Heart left ventricle (tissue), 16 donors: ENCODE data around the gene LVRN. TPM values are rescaled to one million over a fixed set of nuclear protein-coding genes. Genes with fewer than 3 reads are reported as not detected.

Experiments used
- ATAC-seq, 4 donors: fragments of 200-7000 bp; cut with Tn5 transposase; one replicate each; pipeline ENCODE4 v1.9.1; 2020 to 2022; ENCODE audit warnings: moderate library complexity in 4 of 4, mild to moderate bottlenecking in 3 of 4, moderate number of reproducible peaks in 1 of 4
- DNase-seq, 5 donors: peaks; one replicate each; pipeline ENCODE4 v3.0.0-alpha.2; 2020
- H3K27ac ChIP-seq, 12 donors: fragments of 200-600 bp; sonication (generic) in 4 of 12; one replicate each; pipeline versions ENCODE4 v1.5.0 to v1.8.0; 2016 to 2022; ENCODE audit warnings: mild to moderate bottlenecking in 2 of 12
- H3K27me3 ChIP-seq, 9 donors: fragments of 200-600 bp; sonication (generic) in 2 of 9; one replicate each; pipeline versions ENCODE4 v1.5.1 to v1.8.0; 2016 to 2022; ENCODE audit warnings: mild to moderate bottlenecking in 3 of 9
- H3K36me3 ChIP-seq, 9 donors: fragments of 200-600 bp; sonication (generic) in 2 of 9; one replicate each; pipeline versions ENCODE4 v1.5.0 to v1.8.0; 2018 to 2022; ENCODE audit warnings: mild to moderate bottlenecking in 2 of 9
- H3K4me1 ChIP-seq, 12 donors: fragments of 200-600 bp; sonication (generic) in 4 of 12; one replicate each; pipeline versions ENCODE4 v1.5.0 to v1.8.0; 2016 to 2022; ENCODE audit warnings: mild to moderate bottlenecking in 3 of 12
- H3K4me3 ChIP-seq, 12 donors: fragments of 200-600 bp; sonication (generic) in 4 of 12; one replicate each; pipeline versions ENCODE4 v1.5.0 to v1.8.0; 2017 to 2022; ENCODE audit warnings: mild to moderate bottlenecking in 9 of 12, moderate library complexity in 4 of 12
- H3K9me3 ChIP-seq, 12 donors: fragments of 200-600 bp; sonication (generic) in 4 of 12; one replicate each; pipeline versions ENCODE4 v1.5.0 to v1.8.0; 2016 to 2022; ENCODE audit warnings: mild to moderate bottlenecking in 1 of 12
- CTCF ChIP-seq, 12 donors: fragments of 200-600 bp; sonication (generic) in 4 of 12; IDR thresholded peaks; one replicate each; pipeline versions ENCODE4 v1.5.0 to v1.8.0; 2018 to 2022; ENCODE audit warnings: antibody characterized with exemption in 12 of 12, mild to moderate bottlenecking in 5 of 12
- POLR2A ChIP-seq, 2 donors: fragments of 450-650 bp; IDR thresholded peaks; one replicate each; pipeline ENCODE4 v1.6.1; 2017; ENCODE audit warnings: antibody characterized with exemption in 2 of 2, mild to moderate bottlenecking in 2 of 2, moderate library complexity in 2 of 2
- WGBS, 4 donors: extraction: QIAGEN DNeasy Blood & Tissue Kit in 2 of 4; methylation state at CpG; one replicate each; pipeline versions ENCODE4 v1.1.5 to v1.1.7; 2013 to 2018; 5-methylcytosine and 5-hydroxymethylcytosine counted together
- intact Hi-C, 10 donors: fragments of 100-400 bp; cut with DNase I; formaldehyde crosslinking; loops; one replicate each; pipeline versions ENCODE4 v1.11.1 to v1.14.2; 2022
- polyA plus RNA-seq, 2 donors: library from polyadenylated mRNA; stranded (reverse); fragments of 200-250 nt; gene quantifications; one replicate each; pipeline ENCODE4 v1.2.3, GENCODE V29; 2013
- total RNA-seq, 9 donors: library from RNA; depleted of rRNA in 2 of 9; stranded (reverse); fragments of >200 nt in 2 of 9; fragmentation: NEBNext Ultra II Directional in 3 of 9; extraction: Animal tissue kit (Norgen Biotek cat#: 25700) in 3 of 9; gene quantifications; one replicate each; pipeline versions ENCODE4 v1.1.0 to v1.2.4, GENCODE V29; 2016 to 2023
- donor health status: ischemic (EF 13 %, LVEDD 7.1; RV severe dilation, severe dysfunction).
- donor health status: healthy with polysubstance abuse.
- donor health status: DM: no; HTN: yes; CAD: no.
- donor health status: DM: no; HTN: no; CAD: no.
- donor health status: ischemic (EF 25% LVEDD 6.9; RV normal size, moderate dysfunction).
- donor health status: ischemic (EF 25% LVEDD 5.7; RV mildly dilated, moderate dysfunction).
- donor health status: healthy.
- donor health status: DM: yes; HTN: yes; CAD: no.
- donor health status: ischemic (EF 35%, LVEDD 5.7; RV mildly dilated, moderate dysfunction).
- donor health status: nonischemic (EF 11% LVEDD 7.7; RV severe dilation, severe dysfunction).
- donor health status: DM: yes; HTN: yes; CAD: no.
- donor health status: PGD.
- donor health status: ischemic (EF 29% LVEDD 5.4; RV normal size, mild dysfunction).
- donor health status: nonischemic (EF 23%, LVEDD 6.1; RV moderate dilation, normal function).

LVRN gene
- total and polyA plus RNA-seq, 11 donors: 0.13 to 2.1 (median 0.38) TPM; not detected in 3

DNA sequence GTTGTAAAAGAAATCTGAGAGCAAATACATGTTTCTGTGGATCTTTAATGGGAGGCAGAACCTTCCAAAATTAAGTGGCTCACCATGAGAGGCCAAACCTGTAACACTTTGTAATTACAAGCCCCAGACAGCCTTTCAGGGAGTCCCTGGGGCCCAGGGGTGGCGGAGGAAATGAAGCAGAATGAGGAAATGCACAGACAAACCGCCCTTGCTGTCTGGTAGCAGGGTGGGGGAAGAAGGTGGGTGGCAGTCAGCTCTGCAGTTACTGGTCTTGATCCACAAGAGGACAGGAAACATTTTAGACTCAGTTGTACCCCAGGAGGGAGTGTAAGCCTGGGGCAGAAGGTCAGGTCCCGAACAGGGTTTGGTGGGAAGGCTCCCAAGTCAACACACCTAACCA, 76.5 kb downstream of the LVRN start:
- no peak overlapping the region for H3K4me3 ChIP-seq
- peaks cover 0 to 5% (median 0%) of the 10 kb centered on the region in 9 donors for H3K27me3 ChIP-seq
- ATAC-seq: no peak
- DNase-seq: no peak
- peaks cover 0 to 3% (median 0%) of the 10 kb centered on the region in 12 donors for H3K4me1 ChIP-seq
- intact Hi-C loops: loop anchor here in 1 of 10 donors (10.0 kb wide), 1 partner anchor 144 kb away; no protein-coding TSS in a partner anchor
- no peak overlapping the region for H3K27ac ChIP-seq
- no peaks in the 10 kb centered on the region for H3K36me3 ChIP-seq
- TF ChIP-seq CTCF (IDR thresholded peaks at IDR 0.05) (no peak), POLR2A (IDR thresholded peaks at IDR 0.05) (no peak)
- 52 to 69% (median 62%) methylated on average over 3 of the region's 3 CpGs for WGBS, 4 donors
- H3K9me3 ChIP-seq: no peaks in the 10 kb centered on the region

DNA sequence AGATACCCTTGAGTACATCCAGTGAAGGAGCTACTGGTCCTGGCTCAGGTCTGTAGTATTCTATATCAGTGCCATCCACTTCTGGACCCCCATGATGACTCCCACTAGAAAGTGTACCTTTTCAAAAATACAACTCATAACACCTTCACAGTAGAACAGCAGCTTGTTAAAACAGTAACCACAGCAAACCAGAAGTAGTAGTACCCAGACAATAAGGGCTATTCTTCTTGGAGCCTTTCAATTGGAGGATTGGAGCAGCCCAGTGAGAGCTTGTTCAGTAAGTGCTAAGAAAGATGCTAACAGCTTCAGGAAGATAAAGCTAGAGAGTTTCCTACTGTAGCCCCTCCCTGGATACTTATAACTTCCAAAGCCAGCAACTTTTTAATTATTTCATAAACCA, 80.1 kb downstream of the LVRN start:
- Histone ChIP-seq H3K9me3 (no peaks in the 10 kb centered on the region), H3K27ac (no peak overlapping the region), H3K4me1 (peaks cover 0 to 3% (median 0%) of the 10 kb centered on the region in 12 donors), H3K36me3 (no peaks in the 10 kb centered on the region), H3K4me3 (no peak overlapping the region), H3K27me3 (peaks cover 0 to 5% (median 0%) of the 10 kb centered on the region in 9 donors)
- no peak for DNase-seq
- no peak for ATAC-seq
- no peak for TF ChIP-seq CTCF (IDR thresholded peaks at IDR 0.05)
- no peak for TF ChIP-seq POLR2A (IDR thresholded peaks at IDR 0.05)
- intact Hi-C loops: no loop called here

- ATAC-seq (no peak), DNase-seq (no peak)
- 72 to 80% (median 77%) methylated on average over 3 of the region's 3 CpGs for WGBS, 4 donors
- H3K27ac ChIP-seq: no peak overlapping the region
- H3K4me3 ChIP-seq: no peak overlapping the region
- H3K4me1 ChIP-seq: no peaks in the 10 kb centered on the region
- H3K9me3 ChIP-seq: no peaks in the 10 kb centered on the region
- TF ChIP-seq POLR2A (IDR thresholded peaks at IDR 0.05) (no peak), CTCF (IDR thresholded peaks at IDR 0.05) (no peak)
- H3K36me3 ChIP-seq: no peaks in the 10 kb centered on the region
- peaks cover 0 to 4% (median 0%) of the 10 kb centered on the region in 9 donors for H3K27me3 ChIP-seq
- intact Hi-C loops: no loop called here
Observed at GRCh38 chr5:116044073-116044472, 81.8 kb downstream of the LVRN start.

DNA sequence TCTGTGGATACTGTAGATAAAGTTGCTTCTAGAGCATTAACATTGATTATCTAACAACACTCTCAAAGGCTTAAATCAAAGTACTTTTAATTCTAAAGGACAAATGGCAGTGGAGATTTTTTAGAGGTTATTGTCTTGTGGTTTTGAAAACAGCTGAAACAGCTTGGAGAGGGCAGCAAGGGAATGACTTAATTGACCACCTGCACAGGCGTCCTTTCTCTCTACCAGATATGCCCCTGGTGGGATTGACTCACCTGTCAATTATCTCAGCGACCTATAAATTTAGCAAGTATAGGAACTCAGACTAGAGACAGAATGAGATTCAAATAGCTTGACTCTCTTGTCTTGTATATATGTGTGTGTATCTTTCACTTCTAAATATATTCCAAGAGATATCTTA, 83.5 kb downstream of the LVRN start:
- Histone ChIP-seq H3K27me3 (peaks cover 0 to 8% (median 0%) of the 10 kb centered on the region in 9 donors), H3K4me3 (no peak overlapping the region), H3K9me3 (no peaks in the 10 kb centered on the region), H3K36me3 (no peaks in the 10 kb centered on the region), H3K4me1 (no peaks in the 10 kb centered on the region), H3K27ac (no peak overlapping the region)
- no peak for TF ChIP-seq CTCF (IDR thresholded peaks at IDR 0.05)
- 67 to 84% (median 75%) methylated on average over 2 of the region's 2 CpGs for whole genome bisulfite sequencing, 4 donors
- DNase-seq (no peak), ATAC-seq (no peak)
- intact Hi-C loops: no loop called here
